Gastrocnemius medialis (tissue), 4 donors: ENCODE measurements around the gene SERPINB2. TPM values are rescaled to one million over a fixed set of nuclear protein-coding genes. Genes with fewer than 3 reads are reported as not detected.
A peak's percentile ranks its signal among the peaks of the same experiment; 100 is the strongest.

ENCODE experiments used
- ATAC-seq, 2 donors: fragments of 150-250 bp; one replicate each; pipeline ENCODE4 v1.9.1; 2016
- DNase-seq, 2 donors: peaks; one replicate each; pipeline ENCODE4 v3.0.0-alpha.2; 2019
- H3K27ac ChIP-seq, 4 donors: fragments of 200-600 bp; sonication (generic); 1 replicate in 1 of 4; 2 replicates in 3 of 4; pipeline ENCODE4 v1.5.1; 2016 to 2018; ENCODE audit warnings: mild to moderate bottlenecking in 2 of 4, moderate library complexity in 1 of 4
- H3K27me3 ChIP-seq, 3 donors: fragments of 200-600 bp; sonication (generic) in 2 of 3; 1 replicate in 1 of 3; 2 replicates in 2 of 3; pipeline versions ENCODE4 v1.5.1 to v1.6.0; 2016 to 2019; ENCODE audit warnings: mild to moderate bottlenecking in 1 of 3, moderate library complexity in 1 of 3
- H3K36me3 ChIP-seq, 2 donors: fragments of 200-600 bp; sonication (generic) in 1 of 2; one replicate each; pipeline ENCODE4 v1.5.1; 2017 to 2018
- H3K4me1 ChIP-seq, 2 donors: fragments of 200-600 bp; sonication (generic) in 1 of 2; one replicate each; pipeline ENCODE4 v1.5.1; 2016 to 2017; ENCODE audit warnings: mild to moderate bottlenecking in 2 of 2
- H3K4me3 ChIP-seq, 4 donors: fragments of 200-600 bp; sonication (generic) in 3 of 4; 1 replicate in 1 of 4; 2 replicates in 3 of 4; pipeline ENCODE4 v1.5.1; 2016 to 2019; ENCODE audit warnings: mild to moderate bottlenecking in 2 of 4
- H3K9me3 ChIP-seq, 3 donors: fragments of 200-600 bp; sonication (generic) in 2 of 3; 1 replicate in 1 of 3; 2 replicates in 2 of 3; pipeline ENCODE4 v1.5.1; 2016 to 2019
- POLR2A ChIP-seq, 2 donors: fragments of 450-650 bp; IDR thresholded peaks; one replicate each; pipeline ENCODE4 v1.6.1; 2017; ENCODE audit warnings: antibody characterized with exemption in 2 of 2, mild to moderate bottlenecking in 2 of 2, moderate library complexity in 2 of 2
- in situ Hi-C, 4 donors: fragments of 200-750 bp; cut with MboI; loops; one replicate each; pipeline versions ENCODE4 v1.15.0 to v1.8.0; 2017; ENCODE audit warnings: low sequenced_read_pairs in 4 of 4
- intact Hi-C: fragments of 100-400 bp; cut with DNase I; formaldehyde crosslinking; loops from one replicate; pipeline ENCODE4 v1.15.1; 2023; ENCODE audit warnings: low total_unique reads
- total RNA-seq, 4 donors: library from RNA; depleted of rRNA; stranded (reverse); fragments of >200 nt; gene quantifications; one replicate each; pipeline versions ENCODE4 v1.1.0 to v1.2.3, GENCODE V29; 2016
- TF ChIP-seq, protein P1 (sequence below), 5 experiments: fragments of 450-650 bp in 3 of 5; fragments of 200-600 bp in 2 of 5; sonication (generic) in 2 of 5; IDR thresholded peaks in 4 of 5; conservative IDR thresholded peaks in 1 of 5; 1 replicate in 4 of 5; 2 replicates in 1 of 5; pipeline ENCODE4 v1.5.1; 2016 to 2019; ENCODE audit warnings: antibody characterized with exemption in 5 of 5, mild to moderate bottlenecking in 3 of 5, moderate library complexity in 3 of 5

Gene SERPINB2
- total RNA-seq, 4 donors from 2014 or later = not detected

DNA sequence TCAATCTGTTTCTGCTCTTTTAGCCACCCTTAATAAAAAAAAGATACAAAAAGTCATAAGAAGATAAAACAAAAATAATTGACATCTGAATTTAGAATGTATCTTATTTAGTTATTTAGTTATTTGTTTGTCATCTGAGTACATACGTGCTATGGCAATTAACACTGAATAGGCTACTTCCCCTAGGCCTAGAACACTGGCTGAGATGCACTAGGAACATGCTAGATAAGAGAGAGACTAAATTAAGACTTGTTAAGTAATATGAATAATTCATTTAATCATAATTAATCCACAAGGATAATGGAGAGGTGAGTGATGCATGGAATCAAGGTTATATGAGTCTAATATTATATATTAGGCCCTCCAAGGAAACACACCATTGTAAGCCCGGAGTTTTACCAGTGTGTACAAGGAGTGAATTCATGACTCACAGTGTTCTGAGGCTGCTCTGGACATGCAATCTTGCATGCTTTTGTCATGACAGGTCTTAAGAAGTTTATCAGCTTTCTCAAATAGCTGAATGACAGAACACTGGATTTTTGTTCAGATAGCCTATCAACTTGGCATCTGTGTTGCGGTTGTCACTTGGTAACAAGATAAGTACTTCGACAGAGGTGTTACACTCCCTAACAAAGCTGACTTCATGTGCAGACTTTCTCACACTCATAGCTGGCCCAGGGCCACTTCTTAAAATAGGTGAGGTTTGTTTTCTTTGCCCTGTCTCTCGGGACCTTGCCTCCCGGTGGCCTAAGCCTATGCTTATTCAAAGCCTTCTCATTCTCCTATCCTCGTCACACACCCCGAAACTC is 5.0 kb upstream of the SERPINB2 start:
- ATAC-seq = peak in 1 of 2 donors; percentile 78
- Histone ChIP-seq H3K9me3 (no peaks in the 10 kb centered on the region), H3K4me3 (no peak overlapping the region), H3K4me1 (no peaks in the 10 kb centered on the region), H3K27me3 (no peaks in the 10 kb centered on the region), H3K36me3 (no peaks in the 10 kb centered on the region), H3K27ac (no peak overlapping the region)
- DNase-seq = no peak
- in situ Hi-C loops = no loop called here
- intact Hi-C loops = no loop called here
- TF ChIP-seq POLR2A (IDR thresholded peaks at IDR 0.05) = no peak
- TF ChIP-seq, protein P1, sequence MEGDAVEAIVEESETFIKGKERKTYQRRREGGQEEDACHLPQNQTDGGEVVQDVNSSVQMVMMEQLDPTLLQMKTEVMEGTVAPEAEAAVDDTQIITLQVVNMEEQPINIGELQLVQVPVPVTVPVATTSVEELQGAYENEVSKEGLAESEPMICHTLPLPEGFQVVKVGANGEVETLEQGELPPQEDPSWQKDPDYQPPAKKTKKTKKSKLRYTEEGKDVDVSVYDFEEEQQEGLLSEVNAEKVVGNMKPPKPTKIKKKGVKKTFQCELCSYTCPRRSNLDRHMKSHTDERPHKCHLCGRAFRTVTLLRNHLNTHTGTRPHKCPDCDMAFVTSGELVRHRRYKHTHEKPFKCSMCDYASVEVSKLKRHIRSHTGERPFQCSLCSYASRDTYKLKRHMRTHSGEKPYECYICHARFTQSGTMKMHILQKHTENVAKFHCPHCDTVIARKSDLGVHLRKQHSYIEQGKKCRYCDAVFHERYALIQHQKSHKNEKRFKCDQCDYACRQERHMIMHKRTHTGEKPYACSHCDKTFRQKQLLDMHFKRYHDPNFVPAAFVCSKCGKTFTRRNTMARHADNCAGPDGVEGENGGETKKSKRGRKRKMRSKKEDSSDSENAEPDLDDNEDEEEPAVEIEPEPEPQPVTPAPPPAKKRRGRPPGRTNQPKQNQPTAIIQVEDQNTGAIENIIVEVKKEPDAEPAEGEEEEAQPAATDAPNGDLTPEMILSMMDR (IDR thresholded peaks at IDR 0.05 in 4 of 5, conservative IDR thresholded peaks at IDR 0.05 in 1 of 5) = no peak

DNA sequence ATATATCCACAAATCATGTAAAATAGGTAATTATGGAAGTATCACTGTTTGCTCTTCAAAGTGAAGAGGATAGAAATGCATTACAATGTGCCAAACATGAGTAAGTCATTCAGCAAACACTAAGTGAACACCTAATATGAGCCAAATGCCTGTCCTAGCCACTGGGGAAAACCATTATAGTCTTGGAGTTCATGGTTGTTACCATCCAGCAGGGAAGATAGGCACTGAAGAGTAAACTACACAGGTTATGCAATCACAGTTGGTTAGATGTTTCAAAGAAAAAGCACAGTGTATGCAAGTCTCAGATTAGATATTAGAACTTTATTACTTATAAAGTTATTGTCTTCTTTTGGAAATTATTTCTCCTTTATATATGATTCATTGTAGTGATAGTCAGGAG is 3.9 kb upstream of the SERPINB2 start:
- Histone ChIP-seq H3K9me3 (no peaks in the 10 kb centered on the region), H3K4me3 (no peak overlapping the region), H3K27me3 (no peaks in the 10 kb centered on the region), H3K36me3 (no peaks in the 10 kb centered on the region), H3K27ac (no peak overlapping the region), H3K4me1 (no peaks in the 10 kb centered on the region)
- intact Hi-C loops (no loop called here), in situ Hi-C loops (no loop called here)
- no peak for ATAC-seq
- no peak for DNase-seq
- TF ChIP-seq POLR2A (IDR thresholded peaks at IDR 0.05) = no peak
- TF ChIP-seq, protein P1 (IDR thresholded peaks at IDR 0.05 in 4 of 5, conservative IDR thresholded peaks at IDR 0.05 in 1 of 5) = no peak

DNA sequence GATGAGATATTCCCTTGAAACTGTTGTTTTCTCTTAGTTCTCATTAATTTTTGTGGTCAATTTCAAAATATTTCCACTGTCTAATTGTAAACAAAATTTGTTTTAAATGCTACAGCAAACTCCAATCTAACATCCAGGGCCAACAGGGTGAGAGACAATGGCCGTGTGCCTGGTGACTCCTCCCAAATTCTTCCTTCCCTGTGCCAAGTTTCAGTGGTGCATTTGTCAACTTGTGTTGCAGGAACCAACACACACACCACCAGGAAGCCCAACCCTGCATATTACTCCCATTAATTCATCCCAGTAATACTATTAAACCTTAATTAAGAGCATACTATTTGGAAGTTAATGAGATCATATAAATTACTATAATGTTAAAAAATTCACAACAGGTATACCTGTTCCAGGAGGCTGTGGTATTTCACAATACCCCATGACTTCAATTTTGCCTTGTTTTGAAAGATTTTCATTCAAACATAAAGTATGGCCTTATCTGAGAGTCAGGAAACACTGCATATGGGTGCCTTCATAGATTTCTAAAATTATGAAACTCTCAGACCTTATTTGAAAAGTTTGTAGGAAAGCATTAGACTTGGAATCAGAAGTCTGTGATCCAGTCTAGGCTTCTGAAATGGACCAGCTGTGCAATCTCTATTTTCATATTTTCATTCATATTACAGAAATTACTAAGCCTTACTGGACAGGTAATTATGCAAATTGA is 1.1 kb downstream of the SERPINB2 start:
- no peak overlapping the region for H3K4me3 ChIP-seq
- H3K36me3 ChIP-seq = no peaks in the 10 kb centered on the region
- in situ Hi-C loops = no loop called here

DNA sequence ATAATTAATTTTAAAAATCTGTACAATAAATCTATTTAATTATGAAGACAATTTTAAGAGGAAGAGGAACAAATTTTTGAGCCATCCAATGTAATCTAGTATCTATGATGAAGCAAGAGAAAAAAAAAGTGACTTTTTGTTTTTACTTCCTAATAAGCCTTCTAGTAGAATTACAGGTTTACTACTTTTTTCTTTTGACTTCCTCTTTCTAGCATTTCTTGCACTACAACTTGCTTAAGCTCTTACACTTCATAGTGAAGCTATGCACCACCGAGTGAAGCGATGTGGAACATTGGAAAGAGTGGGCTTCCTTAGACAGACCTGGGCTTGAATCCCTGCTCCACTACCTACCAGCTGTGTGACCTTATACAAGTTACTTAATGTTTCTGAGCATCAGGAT is 2.1 kb downstream of the SERPINB2 start:
- ATAC-seq = no peak
- no peaks in the 10 kb centered on the region for H3K4me1 ChIP-seq
- intact Hi-C loops = no loop called here
- H3K27ac ChIP-seq = no peak overlapping the region
- H3K9me3 ChIP-seq = no peaks in the 10 kb centered on the region
- DNase-seq = no peak
- in situ Hi-C loops = no loop called here
- no peak overlapping the region for H3K4me3 ChIP-seq
- H3K27me3 ChIP-seq = no peaks in the 10 kb centered on the region
- TF ChIP-seq, protein P1 (IDR thresholded peaks at IDR 0.05 in 4 of 5, conservative IDR thresholded peaks at IDR 0.05 in 1 of 5) = no peak
- TF ChIP-seq POLR2A (IDR thresholded peaks at IDR 0.05) = no peak
- H3K36me3 ChIP-seq = no peaks in the 10 kb centered on the region

More for the DNA sequence above, 1.1 kb downstream of the SERPINB2 start:
- intact Hi-C loops = no loop called here
- DNase-seq (no peak), ATAC-seq (no peak)
- no peaks in the 10 kb centered on the region for H3K4me1 ChIP-seq
- H3K9me3 ChIP-seq = no peaks in the 10 kb centered on the region
- no peaks in the 10 kb centered on the region for H3K27me3 ChIP-seq
- no peak overlapping the region for H3K27ac ChIP-seq
- no peak for TF ChIP-seq POLR2A (IDR thresholded peaks at IDR 0.05)
- TF ChIP-seq, protein P1 (IDR thresholded peaks at IDR 0.05 in 4 of 5, conservative IDR thresholded peaks at IDR 0.05 in 1 of 5) = no peak
